H1 (cell line): ENCODE measurements around the gene SCARB1.

Experiments used
- BACH1 ChIP-seq: IDR thresholded peaks from 2 replicates; pipeline ENCODE4 v1.6.1; 2012; ENCODE audit warnings: low read length, improper control_type of control experiment
- CEBPB ChIP-seq: IDR thresholded peaks from 2 replicates; pipeline ENCODE4 v1.6.1; 2012; ENCODE audit warnings: low read depth, low read length
- CTCF ChIP-seq, 3 experiments: IDR thresholded peaks; 1 replicate in 2 of 3; 2 replicates in 1 of 3; pipeline versions ENCODE4 v1.5.1 to v1.6.1; 2011; ENCODE audit warnings: low read length in 3 of 3, mild to moderate bottlenecking in 3 of 3, inconsistent platforms in 2 of 3, low read depth in 1 of 3, moderate library complexity in 1 of 3; ENCODE audit not compliant: insufficient read depth in 1 of 3; ENCODE audit errors: control extremely low read depth in 1 of 3
- EZH2 ChIP-seq: fragments of 200-600 bp; sonication (generic); IDR thresholded peaks from 2 replicates; pipeline ENCODE4 v1.7.1; 2012; ENCODE audit warnings: low read depth, mild to moderate bottlenecking, moderate library complexity, low read length, inconsistent platforms; ENCODE audit not compliant: severe bottlenecking
- GABPA ChIP-seq: IDR thresholded peaks from 2 replicates; pipeline ENCODE4 v1.6.1; 2011; ENCODE audit warnings: mild to moderate bottlenecking, low read length, moderate library complexity, borderline replicate concordance; ENCODE audit not compliant: insufficient read depth
- HDAC2 ChIP-seq, 2 experiments: fragments of 300-600 bp in 1 of 2; sonication (generic) in 1 of 2; IDR thresholded peaks; 2 replicates each; pipeline ENCODE4 v1.6.1; 2011 to 2012; ENCODE audit warnings: low read depth in 2 of 2, low read length in 2 of 2, mild to moderate bottlenecking in 2 of 2, moderate library complexity in 2 of 2, borderline replicate concordance in 1 of 2, inconsistent platforms in 1 of 2
- MAFK ChIP-seq: IDR thresholded peaks from 2 replicates; pipeline ENCODE4 v1.6.1; 2012; ENCODE audit warnings: low read depth, mild to moderate bottlenecking, improper control_type of control experiment, low read length
- POLR2A ChIP-seq, 2 experiments: IDR thresholded peaks; 1 replicate in 1 of 2; 2 replicates in 1 of 2; pipeline ENCODE4 v1.6.1; 2011; ENCODE audit warnings: low read depth in 2 of 2, low read length in 2 of 2, mild to moderate bottlenecking in 2 of 2; ENCODE audit errors: control extremely low read depth in 1 of 2
- RAD21 ChIP-seq, 2 experiments: IDR thresholded peaks in 1 of 2; conservative IDR thresholded peaks in 1 of 2; 2 replicates each; pipeline ENCODE4 v1.6.1; 2011; ENCODE audit warnings: low read depth in 2 of 2, low read length in 2 of 2, improper control_type of control experiment in 1 of 2, inconsistent platforms in 1 of 2, mild to moderate bottlenecking in 1 of 2, moderate library complexity in 1 of 2
- RFX5 ChIP-seq: IDR thresholded peaks from 2 replicates; pipeline ENCODE4 v1.6.1; 2011; ENCODE audit warnings: low read depth, low read length, improper control_type of control experiment, borderline replicate concordance
- USF2 ChIP-seq: IDR thresholded peaks from 2 replicates; pipeline ENCODE4 v1.6.1; 2011; ENCODE audit warnings: low read length, improper control_type of control experiment

GRCh38 chr12:124763594-124763979 lies 100.1 kb downstream of the SCARB1 start:
- no peak for TF ChIP-seq CTCF (IDR thresholded peaks at IDR 0.05; ENCODE audit: control extremely low read depth in 1 of 3, insufficient read depth in 1 of 3, low read depth in 1 of 3, low read length in 3 of 3)
- TF ChIP-seq CEBPB: no peak
- no peak for TF ChIP-seq EZH2
- TF ChIP-seq MAFK: no peak
- TF ChIP-seq USF2: no peak
- TF ChIP-seq GABPA: no peak
- no peak for TF ChIP-seq RAD21 (IDR thresholded peaks at IDR 0.05 in 1 of 2, conservative IDR thresholded peaks at IDR 0.05 in 1 of 2; ENCODE audit: low read depth in 2 of 2, low read length in 2 of 2)
- no peak for TF ChIP-seq POLR2A (IDR thresholded peaks at IDR 0.05; ENCODE audit: control extremely low read depth in 1 of 2, low read depth in 2 of 2, low read length in 2 of 2)
- TF ChIP-seq RFX5: no peak
- no peak for TF ChIP-seq HDAC2 (IDR thresholded peaks at IDR 0.05; ENCODE audit: borderline replicate concordance in 1 of 2, low read depth in 2 of 2, low read length in 2 of 2)
- no peak for TF ChIP-seq BACH1
